DMS53 (cell line): Measurements from ENCODE around the gene HIC1.

Experiments
- DNase-seq: peaks from one replicate; lab custom pipeline; 2025; lab: John Stamatoyannopoulos, UW

HIC1 gene

GRCh38 chr17:2102931-2103809 lies 48.3 kb downstream of the HIC1 start:
- no peak for DNase-seq

- no peak for DNase-seq
Measured at GRCh38 chr17:2105663-2106062, 50.8 kb downstream of the HIC1 start.

- DNase-seq = no peak
Measured at GRCh38 chr17:2106308-2106955, 51.5 kb downstream of the HIC1 start.

GRCh38 chr17:2107050-2107449 lies 52.1 kb downstream of the HIC1 start:
- no peak for DNase-seq

GRCh38 chr17:2107506-2107905 lies 52.6 kb downstream of the HIC1 start:
- DNase-seq = no peak

- DNase-seq = no peak
Measured at GRCh38 chr17:2108170-2108569, 53.3 kb downstream of the HIC1 start.

GRCh38 chr17:2110436-2110835 lies 55.5 kb downstream of the HIC1 start:
- DNase-seq = no peak

- DNase-seq = no peak
Measured at GRCh38 chr17:2111691-2112090, 56.8 kb downstream of the HIC1 start.
